Spinal cord (tissue), 10 donors: ENCODE measurements around the gene MYH13. TPM values are rescaled to one million over a fixed set of nuclear protein-coding genes. Genes with fewer than 3 reads are reported as not detected.

Experiments
- DNase-seq, 6 donors: peaks; one replicate each; pipeline versions ENCODE4 v3.0.0 to v3.0.0-alpha.2; 2013 to 2015; ENCODE audit warnings: low spot score in 6 of 6, low read depth in 4 of 6
- H3K27ac ChIP-seq: one replicate; pipeline ENCODE4 v1.5.1; 2013; ENCODE audit warnings: low read depth, low read length, control low read depth
- H3K27me3 ChIP-seq: one replicate; pipeline ENCODE4 v1.6.1; 2013; ENCODE audit warnings: low read length; ENCODE audit not compliant: control insufficient read depth, insufficient read depth
- H3K36me3 ChIP-seq: one replicate; pipeline ENCODE4 v1.6.1; 2013; ENCODE audit warnings: low read length; ENCODE audit not compliant: control insufficient read depth, insufficient read depth
- H3K4me1 ChIP-seq: one replicate; pipeline ENCODE4 v1.6.1; 2013; ENCODE audit warnings: low read length; ENCODE audit not compliant: control insufficient read depth, insufficient read depth
- H3K4me3 ChIP-seq: one replicate; pipeline ENCODE4 v1.5.1; 2013; ENCODE audit warnings: low read depth, low read length, control low read depth
- H3K9me3 ChIP-seq: one replicate; pipeline ENCODE4 v1.6.1; 2013; ENCODE audit warnings: low read length; ENCODE audit not compliant: control insufficient read depth, insufficient read depth
- WGBS: methylation state at CpG from one replicate; pipeline ENCODE4 v1.1.5; 2013; ENCODE audit warnings: missing lambda C conversion rate; ENCODE audit not compliant: insufficient coverage; 5-methylcytosine and 5-hydroxymethylcytosine counted together
- polyA plus RNA-seq, 2 donors: library from polyadenylated mRNA; unstranded; fragments of 120-200 nt; gene quantifications; one replicate each; pipeline ENCODE4 v1.2.1, GENCODE V29; 2013; ENCODE audit not compliant: insufficient read length in 2 of 2
- total RNA-seq, 2 donors: library from RNA; depleted of rRNA in 1 of 2; stranded (reverse); fragments of 120-200 nt in 1 of 2; fragments of >200 nt in 1 of 2; gene quantifications; one replicate each; pipeline versions ENCODE4 v1.2.3 to v1.2.4, GENCODE V29; 2013 to 2014
- donor health status: healthy.

Gene MYH13
- total and polyA plus RNA-seq, 4 donors = not detected

DNA sequence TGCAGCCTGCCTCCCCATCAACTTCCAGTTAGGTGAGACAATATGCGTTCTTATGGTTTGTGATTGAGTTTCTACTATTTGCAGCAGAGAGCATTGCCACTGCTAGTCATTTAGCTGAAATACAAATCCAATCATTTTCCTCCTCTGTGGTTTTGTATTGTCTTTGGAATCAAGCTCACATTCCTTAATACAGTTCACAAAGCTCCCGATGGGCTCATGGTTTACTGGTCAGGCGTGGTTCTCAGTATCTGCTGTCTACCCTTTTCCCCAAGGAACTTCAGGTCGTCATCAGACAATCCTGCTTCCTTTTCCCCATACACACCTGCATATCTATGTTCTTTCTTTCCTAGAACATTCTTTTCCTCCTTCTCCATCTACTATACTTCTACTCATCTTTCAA is 104.8 kb downstream of the MYH13 start:
- Histone ChIP-seq H3K36me3 (no peaks in the 10 kb centered on the region), H3K27ac (no peak overlapping the region), H3K4me3 (no peak overlapping the region), H3K4me1 (no peaks in the 10 kb centered on the region), H3K9me3 (no peaks in the 10 kb centered on the region), H3K27me3 (no peaks in the 10 kb centered on the region)
- 82% methylated on average over 3 of the region's 4 CpGs for WGBS
- peak in 1 of 6 donors; percentile 28 for DNase-seq

DNA sequence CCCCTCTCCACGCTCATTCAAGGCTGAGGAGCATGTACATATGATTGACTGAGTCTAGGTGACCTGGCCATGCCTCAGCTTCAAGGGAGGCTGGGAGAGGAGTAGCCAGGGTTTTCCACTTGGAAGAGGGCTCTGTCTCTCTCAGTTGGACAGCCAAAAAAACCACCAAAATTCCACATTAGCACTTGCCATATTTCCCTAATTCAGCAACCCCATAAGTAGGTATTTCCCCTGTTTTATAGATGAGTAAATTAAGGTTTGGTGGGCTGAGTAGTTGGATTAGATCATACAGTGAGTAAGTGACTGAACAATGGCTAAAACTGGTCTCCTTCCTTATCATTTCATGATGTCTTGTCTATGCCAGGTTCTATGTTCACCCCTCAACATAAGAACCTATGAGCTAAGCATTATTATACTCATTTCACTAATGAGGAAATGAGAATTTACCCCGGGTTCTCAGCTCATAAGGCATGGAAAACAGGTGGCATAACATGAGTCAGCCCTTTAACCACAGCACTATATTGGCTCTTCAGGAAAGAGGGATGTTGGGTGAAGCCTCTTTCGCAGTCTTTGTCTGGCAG is 106.4 kb downstream of the MYH13 start:
- no peak overlapping the region for H3K27ac ChIP-seq
- no CpG with 5 or more reads among the region's 3 CpGs for WGBS

DNA sequence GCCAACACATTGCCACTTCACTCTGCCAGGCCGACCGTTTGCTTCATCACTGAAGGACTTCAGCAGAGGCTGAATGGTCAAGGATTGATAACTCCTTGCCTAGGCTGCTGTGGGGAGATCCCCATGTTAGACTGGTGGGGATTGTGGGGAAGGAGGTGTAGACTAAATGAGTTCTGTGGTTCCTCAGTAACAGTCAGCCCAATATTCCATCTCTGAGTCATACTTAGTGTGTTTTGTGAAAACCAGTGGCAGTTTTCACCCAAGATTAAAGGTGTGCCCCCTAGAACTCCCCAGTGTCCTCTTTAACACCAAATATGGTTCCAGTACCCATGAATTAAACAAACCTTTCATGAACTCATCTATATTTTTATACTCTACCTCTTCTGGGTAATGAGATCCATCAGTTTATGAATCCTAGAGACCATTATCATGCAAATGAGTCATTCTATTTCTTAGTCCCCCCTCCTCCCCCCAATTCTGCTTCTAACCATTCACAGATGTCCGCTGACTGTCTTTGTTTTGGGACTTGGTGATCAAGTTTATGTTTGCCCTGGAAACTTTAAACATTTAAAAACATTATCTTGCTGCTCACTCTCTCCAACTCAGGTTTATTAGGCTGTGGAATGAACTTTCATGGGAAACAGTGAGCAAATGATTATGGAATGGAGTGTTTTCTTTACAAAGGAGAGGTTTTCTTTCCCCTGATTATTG is 107.6 kb downstream of the MYH13 start:
- Histone ChIP-seq H3K27ac (peak overlapping the region; percentile 22), H3K4me3 (no peak overlapping the region), H3K27me3 (no peaks in the 10 kb centered on the region), H3K36me3 (no peaks in the 10 kb centered on the region), H3K9me3 (no peaks in the 10 kb centered on the region), H3K4me1 (no peaks in the 10 kb centered on the region)
- no CpG with 5 or more reads among the region's 3 CpGs for WGBS
- DNase-seq = peak in 1 of 6 donors; percentile 37

More for the DNA sequence above, 106.4 kb downstream of the MYH13 start:
- no peak overlapping the region for H3K4me3 ChIP-seq
- no peaks in the 10 kb centered on the region for H3K4me1 ChIP-seq
- DNase-seq = no peak
- H3K27me3 ChIP-seq = no peaks in the 10 kb centered on the region
- H3K36me3 ChIP-seq = no peaks in the 10 kb centered on the region
- H3K9me3 ChIP-seq = no peaks in the 10 kb centered on the region

DNA sequence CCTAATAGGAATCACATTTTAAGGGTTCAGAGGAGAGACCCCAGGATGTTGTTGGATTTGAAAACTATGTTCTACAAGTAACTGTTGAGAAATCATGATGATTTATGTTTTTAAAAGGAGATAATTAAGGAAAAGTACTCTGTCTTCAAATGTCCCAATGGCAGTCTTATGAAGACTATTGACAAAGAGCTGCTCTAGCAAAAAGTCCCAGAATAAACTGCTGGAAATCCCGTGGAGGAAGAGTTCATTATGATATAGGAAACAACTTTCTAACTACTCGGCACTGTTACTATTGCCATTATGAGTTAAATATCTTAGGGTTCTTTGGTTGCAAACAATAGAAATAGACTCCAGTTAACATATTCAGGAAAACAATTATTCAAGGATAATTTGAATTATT is 108.8 kb downstream of the MYH13 start:
- Histone ChIP-seq H3K4me3 (no peak overlapping the region), H3K9me3 (no peaks in the 10 kb centered on the region), H3K36me3 (no peaks in the 10 kb centered on the region), H3K27me3 (no peaks in the 10 kb centered on the region), H3K4me1 (no peaks in the 10 kb centered on the region), H3K27ac (no peak overlapping the region)
- WGBS = no CpG with 5 or more reads among the region's 2 CpGs
- no peak for DNase-seq

DNA sequence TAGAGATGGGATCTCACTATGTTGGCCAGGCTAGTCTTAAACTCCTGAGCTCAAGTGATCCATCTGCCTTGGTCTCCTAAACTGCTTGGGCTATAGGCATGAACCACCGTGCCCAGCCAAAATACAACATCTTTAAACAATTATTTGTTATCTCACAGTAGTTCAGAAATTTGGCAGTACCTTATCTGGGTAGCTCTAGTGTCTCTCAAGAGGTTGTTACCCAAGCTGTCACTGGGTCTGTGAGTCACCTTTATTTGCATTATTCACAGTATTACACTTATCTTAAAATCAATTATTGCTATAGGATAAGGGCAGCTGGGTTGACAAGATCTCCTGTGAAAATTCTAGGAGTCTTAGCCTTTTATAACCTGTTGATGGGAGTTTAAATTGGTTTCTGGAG is 110.4 kb downstream of the MYH13 start:
- Histone ChIP-seq H3K27me3 (no peaks in the 10 kb centered on the region), H3K4me3 (no peak overlapping the region), H3K36me3 (no peaks in the 10 kb centered on the region), H3K4me1 (no peaks in the 10 kb centered on the region), H3K9me3 (no peaks in the 10 kb centered on the region), H3K27ac (no peak overlapping the region)
- WGBS = no CpG with 5 or more reads among the region's 1 CpG
- no peak for DNase-seq

DNA sequence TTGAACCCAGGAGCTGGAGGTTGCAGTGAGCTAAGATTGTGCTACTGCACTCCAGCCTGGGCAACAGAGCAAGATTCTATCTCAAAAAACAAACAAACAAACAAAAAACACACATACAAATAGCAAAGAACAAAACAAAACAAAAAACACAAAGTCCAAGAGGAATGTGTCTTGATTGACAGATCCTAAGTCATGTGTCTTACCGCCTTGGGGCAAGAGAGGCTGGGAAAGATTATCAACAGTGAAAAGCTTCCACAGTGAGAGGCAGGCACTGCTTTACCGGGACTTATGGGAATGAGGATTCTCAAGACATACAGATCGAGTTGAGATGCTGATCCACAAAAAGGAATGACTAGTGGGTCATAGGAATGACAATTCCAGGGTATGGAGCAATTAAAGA is 111.7 kb downstream of the MYH13 start:
- Histone ChIP-seq H3K27ac (no peak overlapping the region), H3K9me3 (no peaks in the 10 kb centered on the region), H3K4me1 (no peaks in the 10 kb centered on the region), H3K36me3 (no peaks in the 10 kb centered on the region), H3K27me3 (no peaks in the 10 kb centered on the region), H3K4me3 (no peak overlapping the region)
- WGBS = 88% methylated on average over 3 of the region's 3 CpGs
- no peak for DNase-seq

DNA sequence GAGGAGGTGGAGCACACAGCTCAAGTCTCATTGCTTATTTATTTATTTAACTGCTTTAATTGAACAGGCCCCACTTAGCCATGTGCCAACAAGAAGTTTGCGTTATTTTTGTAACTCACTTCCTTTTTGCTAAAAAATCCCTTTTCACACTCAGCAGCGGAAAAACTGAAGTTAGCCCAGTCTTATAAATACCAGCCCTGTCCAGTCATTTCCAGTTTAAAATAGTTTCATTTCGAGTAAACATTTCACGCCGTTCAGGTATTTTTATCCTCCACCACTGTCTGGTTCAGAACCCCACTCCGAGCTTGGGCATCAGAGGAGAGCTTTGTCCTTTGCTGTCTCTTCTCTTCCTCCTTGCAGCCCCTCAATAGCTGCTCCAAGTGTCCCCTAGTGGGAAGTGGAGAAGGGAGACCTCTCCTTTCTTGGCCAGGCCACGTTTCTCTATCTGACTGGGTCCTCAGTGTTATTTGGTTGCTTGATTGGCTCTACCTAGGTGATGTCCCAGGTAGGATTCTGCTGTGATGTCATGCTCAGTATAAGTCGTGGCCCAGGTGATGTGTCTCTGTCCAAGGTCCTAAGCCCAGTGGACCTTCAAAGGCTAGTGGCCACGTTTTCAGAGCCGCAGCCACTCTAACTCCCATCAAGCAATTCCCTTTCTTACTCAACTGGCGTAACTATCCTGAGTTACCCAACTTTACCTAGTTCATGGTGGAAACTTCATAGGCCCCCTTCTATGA is 121.4 kb downstream of the MYH13 start:
- 85% methylated on average over 10 of the region's 11 CpGs for WGBS
- H3K27me3 ChIP-seq = no peaks in the 10 kb centered on the region
- no peak overlapping the region for H3K4me3 ChIP-seq
- no peaks in the 10 kb centered on the region for H3K4me1 ChIP-seq
- no peaks in the 10 kb centered on the region for H3K36me3 ChIP-seq
- H3K27ac ChIP-seq = no peak overlapping the region
- no peaks in the 10 kb centered on the region for H3K9me3 ChIP-seq
- DNase-seq = no peak

Other genes starting within 250 kb of the MYH13 start
- 10 to 100 TPM; 51.8 to 93.8 TPM for gene GAS7, start 174.4 kb downstream of the MYH13 start, total RNA-seq
- gene GAS7, start 174.4 kb downstream of the MYH13 start, polyA plus RNA-seq = 10 to 100 TPM; 74.9 to 83.3 TPM
- gene MYH8, start 48.9 kb upstream of the MYH13 start, total RNA-seq = 1 to 10 TPM in 1 of 2 donors, under 1 TPM in 1; 0.28 to 2.3 TPM
- gene MYH8, start 48.9 kb upstream of the MYH13 start, polyA plus RNA-seq = 1 to 10 TPM in 1 of 2 donors, under 1 TPM in 1; 0.19 to 2.5 TPM
- gene MYH4, start 96.6 kb upstream of the MYH13 start, total RNA-seq = not detected
- gene MYH4, start 96.6 kb upstream of the MYH13 start, polyA plus RNA-seq = under 1 TPM in 1 of 2 donors, not detected in 1; 0.03 TPM
- not detected for gene MYH1, start 145.5 kb upstream of the MYH13 start, total RNA-seq
- not detected for gene MYH1, start 145.5 kb upstream of the MYH13 start, polyA plus RNA-seq
- under 1 TPM; 0.06 to 0.69 TPM for gene MYH2, start 176.7 kb upstream of the MYH13 start, total RNA-seq
- under 1 TPM; 0.21 TPM for gene MYH2, start 176.7 kb upstream of the MYH13 start, polyA plus RNA-seq